Central memory CD8-positive, alpha-beta T cell (primary cell): ENCODE results near the gene PARD3.

ENCODE experiments used
- ATAC-seq: fragments of 150-1000 bp; cut with Tn5 transposase; replicated peaks from 2 replicates; pipeline ENCODE4 v1.10.0; 2022; ENCODE audit warnings: mild to moderate bottlenecking, moderate FRiP score, moderate number of reproducible peaks; ENCODE audit not compliant: poor library complexity, severe bottlenecking; ENCODE audit errors: extremely low read depth
- DNase-seq, 2 donors: peaks; one replicate each; pipeline ENCODE4 v3.0.0; 2021; ENCODE audit warnings: low spot score in 2 of 2
- H3K27ac Mint-ChIP-seq: one replicate; pipeline ENCODE4 v1.8.0; 2022; ENCODE audit warnings: low read depth, mild to moderate bottlenecking, moderate library complexity, mixed read lengths
- H3K27me3 Mint-ChIP-seq: one replicate; pipeline ENCODE4 v1.8.0; 2022; ENCODE audit warnings: mixed read lengths
- H3K36me3 Mint-ChIP-seq: one replicate; pipeline ENCODE4 v1.8.0; 2022; ENCODE audit warnings: mild to moderate bottlenecking, moderate library complexity, mixed read lengths; ENCODE audit not compliant: insufficient read depth
- H3K4me1 Mint-ChIP-seq: one replicate; pipeline ENCODE4 v1.8.0; 2022; ENCODE audit warnings: mixed read lengths
- H3K4me3 Mint-ChIP-seq: one replicate; pipeline ENCODE4 v1.8.0; 2022; ENCODE audit warnings: mild to moderate bottlenecking, moderate library complexity, mixed read lengths
- H3K9me3 Mint-ChIP-seq: one replicate; pipeline ENCODE4 v1.8.0; 2022; ENCODE audit warnings: mixed read lengths

The PARD3 gene

GRCh38 chr10:34664706-34665105, 150.4 kb downstream of the PARD3 start:
- no peaks in the 10 kb centered on the region for H3K9me3 Mint-ChIP-seq
- no peaks in the 10 kb centered on the region for H3K4me1 Mint-ChIP-seq
- H3K4me3 Mint-ChIP-seq = no peak overlapping the region
- H3K27ac Mint-ChIP-seq = no peak overlapping the region
- H3K36me3 Mint-ChIP-seq = no peaks in the 10 kb centered on the region
- ATAC-seq = no peak
- DNase-seq = no peak
- H3K27me3 Mint-ChIP-seq = no peaks in the 10 kb centered on the region

GRCh38 chr10:34661580-34661979, 153.5 kb downstream of the PARD3 start:
- ATAC-seq (no peak), DNase-seq (no peak)
- Mint-ChIP-seq H3K36me3 (no peaks in the 10 kb centered on the region), H3K27ac (no peak overlapping the region), H3K27me3 (no peaks in the 10 kb centered on the region), H3K4me3 (no peak overlapping the region), H3K9me3 (no peaks in the 10 kb centered on the region), H3K4me1 (no peaks in the 10 kb centered on the region)

GRCh38 chr10:34658934-34659333, 156.2 kb downstream of the PARD3 start:
- Mint-ChIP-seq H3K27me3 (no peaks in the 10 kb centered on the region), H3K36me3 (no peaks in the 10 kb centered on the region), H3K9me3 (no peaks in the 10 kb centered on the region), H3K4me3 (no peak overlapping the region), H3K4me1 (no peaks in the 10 kb centered on the region), H3K27ac (no peak overlapping the region)
- ATAC-seq (no peak), DNase-seq (no peak)

- Mint-ChIP-seq H3K27ac (no peak overlapping the region), H3K4me3 (no peak overlapping the region), H3K27me3 (peaks cover 10% of the 10 kb centered on the region), H3K4me1 (no peaks in the 10 kb centered on the region), H3K36me3 (no peaks in the 10 kb centered on the region), H3K9me3 (no peaks in the 10 kb centered on the region)
- DNase-seq = no peak
- ATAC-seq = no peak
Measured at GRCh38 chr10:34656661-34657060, 158.4 kb downstream of the PARD3 start.

GRCh38 chr10:34655286-34656170, 159.6 kb downstream of the PARD3 start:
- no peak for DNase-seq
- Mint-ChIP-seq H3K27me3 (peaks cover 12% of the 10 kb centered on the region), H3K9me3 (no peaks in the 10 kb centered on the region), H3K4me3 (no peak overlapping the region), H3K4me1 (no peaks in the 10 kb centered on the region), H3K27ac (no peak overlapping the region), H3K36me3 (no peaks in the 10 kb centered on the region)
- no peak for ATAC-seq

- no peaks in the 10 kb centered on the region for H3K4me1 Mint-ChIP-seq
- H3K36me3 Mint-ChIP-seq = no peaks in the 10 kb centered on the region
- DNase-seq (no peak), ATAC-seq (no peak)
- no peaks in the 10 kb centered on the region for H3K9me3 Mint-ChIP-seq
- H3K27me3 Mint-ChIP-seq = peaks cover 20% of the 10 kb centered on the region
- H3K27ac Mint-ChIP-seq = no peak overlapping the region
- no peak overlapping the region for H3K4me3 Mint-ChIP-seq
Measured at GRCh38 chr10:34654211-34654610, 160.9 kb downstream of the PARD3 start.

- no peaks in the 10 kb centered on the region for H3K9me3 Mint-ChIP-seq
- H3K27me3 Mint-ChIP-seq = peaks cover 20% of the 10 kb centered on the region
- ATAC-seq (no peak), DNase-seq (no peak)
- H3K36me3 Mint-ChIP-seq = no peaks in the 10 kb centered on the region
- no peak overlapping the region for H3K27ac Mint-ChIP-seq
- H3K4me3 Mint-ChIP-seq = no peak overlapping the region
- no peaks in the 10 kb centered on the region for H3K4me1 Mint-ChIP-seq
Measured at GRCh38 chr10:34653530-34653929, 161.6 kb downstream of the PARD3 start.

- no peak overlapping the region for H3K4me3 Mint-ChIP-seq
- peaks cover 20% of the 10 kb centered on the region for H3K27me3 Mint-ChIP-seq
- no peak for DNase-seq
- H3K9me3 Mint-ChIP-seq = no peaks in the 10 kb centered on the region
- H3K36me3 Mint-ChIP-seq = no peaks in the 10 kb centered on the region
- H3K4me1 Mint-ChIP-seq = no peaks in the 10 kb centered on the region
- no peak for ATAC-seq
- no peak overlapping the region for H3K27ac Mint-ChIP-seq
Measured at GRCh38 chr10:34651416-34652195, 163.5 kb downstream of the PARD3 start.

GRCh38 chr10:34650156-34650555, 164.9 kb downstream of the PARD3 start:
- Mint-ChIP-seq H3K27ac (no peak overlapping the region), H3K36me3 (no peaks in the 10 kb centered on the region), H3K27me3 (peaks cover 20% of the 10 kb centered on the region), H3K9me3 (no peaks in the 10 kb centered on the region), H3K4me3 (no peak overlapping the region), H3K4me1 (no peaks in the 10 kb centered on the region)
- peak; percentile 28 for ATAC-seq
- no peak for DNase-seq

- ATAC-seq (no peak), DNase-seq (no peak)
- Mint-ChIP-seq H3K4me3 (no peak overlapping the region), H3K4me1 (no peaks in the 10 kb centered on the region), H3K9me3 (no peaks in the 10 kb centered on the region), H3K27me3 (peaks cover 20% of the 10 kb centered on the region), H3K36me3 (no peaks in the 10 kb centered on the region), H3K27ac (no peak overlapping the region)
Measured at GRCh38 chr10:34649385-34649784, 165.7 kb downstream of the PARD3 start.

GRCh38 chr10:34648919-34649318, 166.2 kb downstream of the PARD3 start:
- ATAC-seq = no peak
- Mint-ChIP-seq H3K4me1 (no peaks in the 10 kb centered on the region), H3K27ac (no peak overlapping the region), H3K9me3 (no peaks in the 10 kb centered on the region), H3K4me3 (no peak overlapping the region), H3K36me3 (peaks cover under 1% of the 10 kb centered on the region), H3K27me3 (peaks cover 20% of the 10 kb centered on the region)
- no peak for DNase-seq

GRCh38 chr10:34647875-34648865, 166.9 kb downstream of the PARD3 start:
- ATAC-seq = no peak
- Mint-ChIP-seq H3K27ac (no peak overlapping the region), H3K9me3 (no peaks in the 10 kb centered on the region), H3K4me1 (no peaks in the 10 kb centered on the region), H3K4me3 (no peak overlapping the region), H3K36me3 (peaks cover 1% of the 10 kb centered on the region), H3K27me3 (peaks cover 24% of the 10 kb centered on the region)
- DNase-seq = no peak
